NCI-H1105 treated with DMSO at 0.1 percent for 48 hours (cell line): ENCODE measurements around the gene NEK9.
A peak's percentile ranks its signal among the peaks of the same experiment; 100 is the strongest.
"Not testable (repeated sequence)": the region's sequence is repeated elsewhere in the genome, so short reads cannot be mapped to it uniquely, and the experiment has no call there.

Experiments
- DNase-seq: peaks from one replicate; lab custom pipeline; 2025; lab: John Stamatoyannopoulos, UW

NEK9 gene

GRCh38 chr14:75144944-75145343 is 18.1 kb upstream of the NEK9 start:
- no peak for DNase-seq

- no peak for DNase-seq
These were observed 17.1 kb upstream of the NEK9 start for GRCh38 chr14:75143761-75144527.

GRCh38 chr14:75142494-75142893 is 15.6 kb upstream of the NEK9 start:
- no peak for DNase-seq

GRCh38 chr14:75141967-75142366 is 15.1 kb upstream of the NEK9 start:
- DNase-seq = no peak

- DNase-seq = no peak
These were observed 14.2 kb upstream of the NEK9 start for GRCh38 chr14:75141062-75141461.

GRCh38 chr14:75140620-75141019 is 13.8 kb upstream of the NEK9 start:
- DNase-seq = no peak

- DNase-seq = no peak
These were observed 12.3 kb upstream of the NEK9 start for GRCh38 chr14:75139185-75139584.

- DNase-seq = no peak
These were observed 11.6 kb upstream of the NEK9 start for GRCh38 chr14:75138492-75138891.

GRCh38 chr14:75134644-75135043 is 7.8 kb upstream of the NEK9 start:
- no peak for DNase-seq

- DNase-seq = no peak
These were observed 6.7 kb upstream of the NEK9 start for GRCh38 chr14:75133597-75133996.

- peak; percentile 73 for DNase-seq
These were observed 5.7 kb upstream of the NEK9 start for GRCh38 chr14:75132382-75133086.

GRCh38 chr14:75128596-75128990 is 1.7 kb upstream of the NEK9 start:
- DNase-seq = no peak

- no peak for DNase-seq
These were observed 1.2 kb upstream of the NEK9 start for GRCh38 chr14:75127903-75128595.

GRCh38 chr14:75127474-75127820 is 599 bp upstream of the NEK9 start:
- DNase-seq = not testable (repeated sequence)

GRCh38 chr14:75126121-75126544 is 715 bp downstream of the NEK9 start:
- DNase-seq = no peak

- no peak for DNase-seq
These were observed 1.2 kb downstream of the NEK9 start for GRCh38 chr14:75125617-75126016.

- DNase-seq = no peak
These were observed 2.9 kb downstream of the NEK9 start for GRCh38 chr14:75123991-75124390.

- DNase-seq = no peak
These were observed 5.3 kb downstream of the NEK9 start for GRCh38 chr14:75121552-75121951.

GRCh38 chr14:75120541-75121291 is 6.1 kb downstream of the NEK9 start:
- no peak for DNase-seq

GRCh38 chr14:75119056-75119455 is 7.8 kb downstream of the NEK9 start:
- DNase-seq = no peak

- DNase-seq = no peak
These were observed 12.8 kb downstream of the NEK9 start for GRCh38 chr14:75113932-75114539.

GRCh38 chr14:75109877-75110276 is 17.0 kb downstream of the NEK9 start:
- DNase-seq = no peak
